GM12892 (cell line): ENCODE measurements around the gene PROX1.

ENCODE experiments used
- POLR2AphosphoS5 ChIP-seq: IDR thresholded peaks from 2 replicates; pipeline ENCODE4 v1.6.1; 2011; ENCODE audit warnings: low read depth, low read length, control low read depth
- TAF1 ChIP-seq: IDR thresholded peaks from 2 replicates; pipeline ENCODE4 v1.6.1; 2011; ENCODE audit warnings: low read depth, mild to moderate bottlenecking, control low read depth, low read length, borderline replicate concordance

GRCh38 chr1:214071469-214071868 lies 83.7 kb downstream of the PROX1 start:
- TF ChIP-seq POLR2AphosphoS5 (no peak), TAF1 (no peak)
